Measurements from ENCODE around the gene OR56A3. TPM values are rescaled to one million over a fixed set of nuclear protein-coding genes. Genes with fewer than 3 reads are reported as not detected.
"Not testable (repeated sequence)": the region's sequence is repeated elsewhere in the genome, so short reads cannot be mapped to it uniquely, and the experiment has no call there.

OR56A3 gene
- total RNA-seq, 1 donor from 2014 or later: not detected

DNA sequence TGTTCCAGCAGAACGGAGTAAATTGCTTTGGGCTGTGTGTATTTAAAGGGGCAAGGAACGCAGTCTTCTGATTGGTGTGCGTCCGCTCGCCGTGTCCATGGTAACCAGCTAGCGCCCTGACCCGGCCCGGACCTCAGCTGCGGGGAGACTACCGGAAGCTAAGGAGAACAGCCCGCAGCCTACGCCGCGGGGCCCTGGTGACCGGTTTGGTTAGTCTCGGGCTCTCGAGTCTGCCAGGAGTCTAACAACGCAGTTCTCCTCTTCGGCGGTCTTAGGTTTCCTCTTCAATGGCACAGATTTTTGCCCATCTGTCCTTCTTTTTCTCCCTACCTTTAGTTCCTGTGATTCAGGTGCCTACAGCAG, 3.5 kb upstream of the OR56A3 start:
- H3K36me3 Mint-ChIP-seq (ENCODE audit: low read depth): no peaks in the 10 kb centered on the region
- CTCF ChIA-PET: no interaction called here
- no peak overlapping the region for H3K4me3 Mint-ChIP-seq
- H3K4me1 Mint-ChIP-seq: no peaks in the 10 kb centered on the region
- H3K27me3 Mint-ChIP-seq: peaks cover 5% of the 10 kb centered on the region
- intact Hi-C loops (cut with micrococcal nuclease): no loop called here
- H3K9me3 Mint-ChIP-seq: no peaks in the 10 kb centered on the region
- ATAC-seq (ENCODE audit: low read depth) (no peak), DNase-seq (no peak)
- no peak for TF ChIP-seq CTCF (IDR thresholded peaks at IDR 0.05)
- no peak overlapping the region for H3K27ac Mint-ChIP-seq
- POLR2A ChIA-PET: no interaction called here

DNA sequence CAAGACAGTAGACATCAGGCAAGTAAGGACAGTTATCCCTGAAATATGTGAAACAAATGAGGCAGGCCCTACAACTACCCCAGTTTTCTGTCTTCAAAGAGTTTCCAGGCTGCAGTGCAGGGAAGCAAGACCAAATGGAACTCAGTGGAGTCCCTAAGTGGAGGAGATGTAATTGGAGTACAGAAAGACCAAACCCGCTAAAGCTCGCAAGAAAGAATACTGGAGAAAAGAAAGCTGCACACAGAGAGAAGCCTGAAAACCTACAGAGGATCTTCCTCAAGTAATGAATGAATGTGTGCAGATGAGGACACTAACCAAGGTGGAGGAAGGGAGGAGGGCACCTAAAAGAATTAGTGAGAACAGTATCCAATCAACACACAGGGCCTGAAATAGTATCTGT, 1.3 kb upstream of the OR56A3 start:
- TF ChIP-seq CTCF (IDR thresholded peaks at IDR 0.05): no peak
- Mint-ChIP-seq H3K4me1 (no peaks in the 10 kb centered on the region), H3K27me3 (peaks cover 7% of the 10 kb centered on the region), H3K36me3 (ENCODE audit: low read depth) (no peaks in the 10 kb centered on the region), H3K9me3 (no peaks in the 10 kb centered on the region), H3K4me3 (no peak overlapping the region), H3K27ac (no peak overlapping the region)
- intact Hi-C loops (cut with micrococcal nuclease): no loop called here
- POLR2A ChIA-PET: no interaction called here
- ATAC-seq (ENCODE audit: low read depth): no peak
- CTCF ChIA-PET: no interaction called here
- no peak for DNase-seq

- Mint-ChIP-seq H3K27ac (no peak overlapping the region), H3K36me3 (ENCODE audit: low read depth) (peaks cover 2% of the 10 kb centered on the region), H3K4me1 (no peaks in the 10 kb centered on the region), H3K9me3 (peaks cover 8% of the 10 kb centered on the region), H3K27me3 (no peaks in the 10 kb centered on the region), H3K4me3 (no peak overlapping the region)
- ATAC-seq (ENCODE audit: low read depth) (no peak), DNase-seq (no peak)
- intact Hi-C loops (cut with micrococcal nuclease): no loop called here
- POLR2A ChIA-PET: no interaction called here
- CTCF ChIA-PET: no interaction called here
- TF ChIP-seq CTCF (IDR thresholded peaks at IDR 0.05): no peak
Measured at GRCh38 chr11:5955586-5955985, 13.5 kb downstream of the OR56A3 start.

DNA sequence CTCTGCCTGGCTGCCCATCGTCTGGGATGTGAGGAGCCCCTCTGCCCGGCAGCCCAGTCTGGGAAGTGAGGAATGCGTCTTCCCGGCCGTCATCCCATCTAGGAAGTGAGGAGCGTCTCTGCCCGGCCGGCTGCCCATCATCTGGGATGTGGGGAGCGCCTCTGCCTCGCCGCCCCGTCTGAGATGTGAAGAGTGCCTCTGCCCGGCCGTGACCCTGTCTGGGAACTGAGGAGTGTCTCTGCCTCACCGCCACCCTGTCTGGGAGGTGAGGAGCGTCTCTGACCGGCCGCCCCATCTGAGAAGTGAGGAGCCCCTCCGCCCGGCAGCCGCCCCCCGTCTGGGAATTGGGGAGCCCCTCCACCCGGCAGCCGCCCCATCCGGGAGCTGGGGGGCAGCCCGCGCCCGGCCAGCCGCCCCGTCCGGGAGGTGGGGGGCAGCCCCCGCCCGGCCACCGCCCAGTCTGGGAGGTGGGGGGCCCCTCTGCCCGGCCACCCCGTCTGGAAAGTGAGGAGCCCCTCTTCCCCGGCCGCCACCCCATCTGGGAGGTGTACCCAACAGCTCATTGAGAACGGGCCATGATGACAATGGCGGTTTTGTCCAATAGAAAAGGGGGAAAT, 18.8 kb downstream of the OR56A3 start:
- H3K27me3 Mint-ChIP-seq; CTCF ChIA-PET; H3K27ac Mint-ChIP-seq; H3K4me3 Mint-ChIP-seq; DNase-seq; H3K36me3 Mint-ChIP-seq (ENCODE audit: low read depth); intact Hi-C loops (cut with micrococcal nuclease); ATAC-seq (ENCODE audit: low read depth); POLR2A ChIA-PET; H3K4me1 Mint-ChIP-seq: not testable (repeated sequence)
- H3K9me3 Mint-ChIP-seq: peaks cover 24% of the 10 kb centered on the region

DNA sequence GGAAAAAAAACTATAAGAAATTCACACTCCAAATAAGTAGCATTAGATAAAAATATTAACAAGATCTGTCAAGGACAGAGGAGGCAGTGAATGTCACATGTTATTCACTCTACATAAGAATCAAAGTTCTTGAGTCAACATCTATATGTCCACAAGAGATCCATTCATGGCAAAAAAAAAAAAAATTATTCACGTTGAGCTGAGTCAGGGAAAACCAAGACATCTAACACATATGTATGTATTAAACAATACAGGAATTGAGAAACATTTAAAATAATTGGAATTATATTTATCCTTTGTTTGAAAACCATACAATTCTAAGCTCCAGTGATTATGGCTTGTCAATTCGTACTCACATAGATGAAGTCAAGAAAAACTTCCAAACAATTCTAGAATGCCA, 24.9 kb downstream of the OR56A3 start:
- H3K4me3 Mint-ChIP-seq: no peak overlapping the region
- peaks cover 4% of the 10 kb centered on the region for H3K27me3 Mint-ChIP-seq
- no peak for TF ChIP-seq CTCF (IDR thresholded peaks at IDR 0.05)
- DNase-seq: no peak
- ATAC-seq (ENCODE audit: low read depth): no peak
- no peak overlapping the region for H3K27ac Mint-ChIP-seq
- ChIA-PET POLR2A (no interaction called here), CTCF (no interaction called here)
- H3K9me3 Mint-ChIP-seq: peaks cover 16% of the 10 kb centered on the region
- no peaks in the 10 kb centered on the region for H3K36me3 Mint-ChIP-seq (ENCODE audit: low read depth)
- intact Hi-C loops (cut with micrococcal nuclease): no loop called here
- no peaks in the 10 kb centered on the region for H3K4me1 Mint-ChIP-seq

DNA sequence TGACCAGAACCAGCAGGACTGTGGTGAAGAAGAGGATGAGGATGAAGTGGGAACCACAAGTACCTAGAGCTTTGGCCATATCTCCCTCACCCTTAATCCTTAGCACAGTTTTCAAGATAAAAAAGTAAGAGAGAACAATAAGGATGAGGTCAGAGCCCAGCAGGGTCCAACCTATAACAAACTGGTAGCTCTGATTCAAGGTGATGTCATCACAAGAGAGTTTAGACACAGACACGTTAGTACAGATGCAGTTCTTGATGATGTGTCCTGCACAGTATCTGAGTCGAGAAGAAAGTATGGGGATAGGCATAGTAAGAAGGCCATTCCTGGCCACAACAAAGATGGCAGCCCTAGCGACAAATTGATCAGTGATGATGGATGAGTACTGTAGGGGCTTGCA, 25.7 kb downstream of the OR56A3 start:
- ATAC-seq (ENCODE audit: low read depth) (no peak), DNase-seq (no peak)
- intact Hi-C loops (cut with micrococcal nuclease): no loop called here
- TF ChIP-seq CTCF (IDR thresholded peaks at IDR 0.05): no peak
- POLR2A ChIA-PET: no interaction called here
- H3K4me1 Mint-ChIP-seq: no peaks in the 10 kb centered on the region
- H3K27me3 Mint-ChIP-seq: peaks cover 4% of the 10 kb centered on the region
- H3K36me3 Mint-ChIP-seq (ENCODE audit: low read depth): no peaks in the 10 kb centered on the region
- H3K27ac Mint-ChIP-seq: no peak overlapping the region
- H3K4me3 Mint-ChIP-seq: no peak overlapping the region
- CTCF ChIA-PET: no interaction called here
- peaks cover 12% of the 10 kb centered on the region for H3K9me3 Mint-ChIP-seq

All from activated B cell treated with CpG ODN at 0.5 μM for 24 hours (primary cell).